DMS79 (cell line): ENCODE results near the gene SUSD4.

Experiments used
- DNase-seq: peaks from one replicate; lab custom pipeline; 2025; lab: John Stamatoyannopoulos, UW

Gene SUSD4

DNA sequence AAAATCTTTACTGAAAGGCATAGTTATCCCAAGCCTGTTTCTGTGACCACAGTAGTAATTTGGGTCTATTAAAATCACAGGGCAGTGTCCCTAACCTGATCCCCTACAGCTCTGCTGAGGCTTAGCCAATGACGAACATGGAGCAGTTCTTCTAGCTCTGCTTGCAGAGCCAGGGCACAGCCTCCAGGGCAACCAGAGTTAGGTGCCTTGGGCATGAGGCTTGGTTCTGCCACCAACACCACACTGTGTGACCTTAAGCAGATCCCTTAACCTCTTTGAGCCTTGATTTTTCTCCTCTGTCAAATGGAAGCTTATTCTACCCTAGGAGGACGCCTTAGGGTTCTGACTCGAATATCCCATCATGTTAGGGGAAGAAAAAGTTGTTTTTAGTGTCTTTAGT lies 134.2 kb downstream of the SUSD4 start:
- no peak for DNase-seq

DNA sequence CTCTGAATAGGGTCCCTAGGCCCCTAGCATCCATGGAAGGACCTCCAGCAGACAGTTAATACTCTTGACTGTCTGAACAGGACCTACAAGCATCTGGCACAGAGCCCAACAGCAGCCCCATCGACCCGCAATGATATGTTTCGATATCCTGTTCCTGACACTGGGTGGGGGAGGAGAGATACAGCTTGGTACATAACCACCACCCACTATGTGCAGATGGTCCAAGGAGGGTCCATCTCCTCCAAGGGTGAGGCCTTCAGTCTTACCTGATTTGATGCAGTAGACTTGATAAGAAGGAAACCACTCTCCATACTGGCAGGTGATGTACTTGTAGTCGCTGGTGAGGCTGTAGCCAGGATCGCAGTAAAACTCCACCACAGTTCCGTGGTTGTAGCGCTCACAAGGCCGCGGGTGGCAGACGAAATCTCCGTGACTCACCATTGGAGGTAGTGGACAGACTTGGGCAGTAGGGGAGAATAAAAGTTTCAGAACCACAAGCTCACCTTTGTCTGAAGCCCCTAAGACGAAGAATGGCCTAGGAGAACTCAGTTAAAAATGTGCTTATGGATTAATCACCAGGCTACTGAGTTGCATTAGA lies 134.9 kb downstream of the SUSD4 start:
- no peak for DNase-seq

DNA sequence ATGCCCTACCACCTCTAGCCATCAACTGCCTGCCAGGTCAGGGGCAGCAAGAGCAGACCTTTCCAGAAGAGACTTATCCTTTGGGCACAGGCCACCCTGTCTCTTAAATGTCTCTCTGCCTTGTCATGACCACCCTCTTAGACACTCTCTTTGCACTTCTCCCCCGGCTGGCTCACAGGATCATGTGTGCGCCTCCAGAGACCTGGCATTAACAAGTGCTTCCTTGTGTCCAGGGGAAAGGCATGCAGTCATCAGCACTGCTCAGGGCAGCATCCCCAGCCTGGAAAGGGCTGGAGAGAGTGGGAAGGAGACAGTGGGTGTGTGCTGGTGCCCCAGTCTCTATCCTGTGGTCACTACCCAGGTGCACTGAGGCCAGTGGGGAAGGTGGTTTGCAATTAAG lies 135.8 kb downstream of the SUSD4 start:
- no peak for DNase-seq

DNA sequence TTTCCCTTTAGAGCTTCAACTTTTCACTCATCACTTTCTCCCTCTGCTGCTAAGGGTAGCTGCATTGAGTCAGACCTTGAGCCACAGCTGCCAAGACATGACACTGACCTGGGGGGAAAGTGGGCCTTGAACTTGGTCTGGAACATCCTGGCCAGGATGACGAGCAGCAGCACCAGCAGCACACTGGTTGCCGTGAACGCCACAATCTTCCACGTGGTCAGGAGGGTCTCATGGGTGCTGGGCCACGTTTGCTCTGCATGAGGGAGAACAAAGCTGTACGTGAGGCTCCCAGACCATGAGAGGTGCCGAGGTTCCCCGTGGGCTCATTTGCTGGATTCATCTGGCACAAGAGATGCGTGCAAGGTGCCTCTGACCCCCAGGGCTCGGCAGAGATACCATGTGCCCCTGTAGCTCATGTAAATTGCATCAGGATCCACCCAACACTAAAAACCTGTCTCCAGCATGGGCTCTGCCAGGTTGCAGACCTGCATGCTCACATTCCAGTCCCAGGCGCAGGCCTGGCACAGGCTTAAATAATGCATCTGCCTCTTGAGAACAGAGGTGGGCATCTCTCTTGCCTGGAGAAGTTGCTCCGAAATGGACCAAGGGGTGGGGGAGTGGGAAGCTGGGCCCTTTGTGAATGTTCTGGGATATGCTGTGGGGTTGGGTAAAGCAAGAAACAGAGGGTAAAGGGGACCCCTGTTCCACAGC lies 136.3 kb downstream of the SUSD4 start:
- DNase-seq = no peak

DNA sequence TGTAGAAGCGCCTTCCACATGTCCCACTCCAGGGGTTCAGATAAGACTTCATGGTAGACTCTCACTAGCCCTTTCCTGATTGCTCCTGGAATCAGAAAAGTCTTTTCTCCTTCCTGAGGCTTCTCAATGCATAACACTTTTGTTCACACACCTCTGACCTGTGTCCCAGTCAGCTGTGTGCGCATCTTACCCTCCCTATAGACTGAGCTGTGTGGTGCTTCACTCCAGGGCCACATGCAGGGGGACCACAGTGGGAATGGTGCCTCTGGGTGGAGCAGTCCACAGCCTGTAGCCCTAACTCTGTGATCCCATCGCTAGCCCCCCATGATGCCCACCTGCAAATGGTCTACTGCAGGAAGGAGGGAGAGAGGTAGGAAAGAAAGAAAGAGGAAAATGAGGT lies 136.9 kb downstream of the SUSD4 start:
- DNase-seq = no peak

DNA sequence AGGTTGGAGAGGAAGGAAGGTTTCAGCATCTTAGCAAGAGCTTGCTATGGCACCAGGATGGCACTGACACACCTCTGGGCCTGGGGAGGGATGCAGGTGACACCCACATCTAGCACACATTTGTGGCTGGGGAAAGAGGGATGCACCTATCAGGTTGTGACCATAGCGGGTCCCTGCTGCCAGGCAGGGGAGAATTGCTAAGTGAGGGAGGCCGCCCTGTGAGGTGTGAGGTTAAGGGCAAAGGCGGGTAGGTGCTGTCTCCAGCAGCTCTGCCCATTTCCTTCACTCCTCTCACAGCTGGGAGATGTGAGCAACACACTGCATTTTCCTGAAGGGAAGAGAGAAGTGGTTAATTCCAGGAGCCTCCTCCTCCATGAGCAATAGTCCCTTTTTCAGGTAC lies 137.7 kb downstream of the SUSD4 start:
- no peak for DNase-seq

DNA sequence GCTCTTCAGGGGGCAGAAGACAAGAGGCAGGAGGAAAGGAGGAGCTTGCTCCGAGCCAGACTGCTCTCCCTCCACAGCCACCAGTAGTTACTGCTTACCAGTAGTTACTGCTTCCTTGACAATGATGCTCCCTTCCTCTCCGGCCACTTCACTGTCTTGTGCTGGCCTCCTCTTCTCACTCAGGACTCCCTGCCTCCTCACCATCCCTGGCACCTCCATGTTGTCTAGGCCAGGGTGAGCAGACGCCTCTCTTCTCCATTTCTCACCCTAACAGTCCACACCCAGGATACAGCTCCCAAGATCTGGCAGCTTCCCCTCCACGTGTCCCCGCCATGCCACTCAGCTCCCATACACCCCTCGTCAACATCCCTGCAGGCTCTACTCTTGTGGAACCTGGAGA lies 138.5 kb downstream of the SUSD4 start:
- no peak for DNase-seq

DNA sequence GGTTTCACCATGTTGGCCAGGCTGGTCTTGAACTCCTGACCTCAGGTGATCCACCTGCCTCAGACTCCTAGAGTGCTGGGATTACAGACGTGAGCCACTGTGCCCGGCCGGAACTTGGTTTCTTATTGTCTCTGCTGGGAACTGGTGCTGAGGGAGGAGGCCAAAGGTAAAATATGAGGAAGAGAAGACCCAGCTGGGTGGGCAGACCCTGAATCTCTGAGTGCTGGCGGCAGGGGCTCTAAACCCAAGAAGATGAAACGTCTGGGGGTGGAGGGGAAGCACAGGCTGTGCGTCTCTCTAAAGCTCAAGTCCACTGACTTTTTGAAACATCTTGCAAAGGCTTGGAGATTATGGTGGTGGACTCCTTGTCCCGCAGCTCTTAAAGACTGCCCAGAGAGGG lies 138.9 kb downstream of the SUSD4 start:
- no peak for DNase-seq

DNA sequence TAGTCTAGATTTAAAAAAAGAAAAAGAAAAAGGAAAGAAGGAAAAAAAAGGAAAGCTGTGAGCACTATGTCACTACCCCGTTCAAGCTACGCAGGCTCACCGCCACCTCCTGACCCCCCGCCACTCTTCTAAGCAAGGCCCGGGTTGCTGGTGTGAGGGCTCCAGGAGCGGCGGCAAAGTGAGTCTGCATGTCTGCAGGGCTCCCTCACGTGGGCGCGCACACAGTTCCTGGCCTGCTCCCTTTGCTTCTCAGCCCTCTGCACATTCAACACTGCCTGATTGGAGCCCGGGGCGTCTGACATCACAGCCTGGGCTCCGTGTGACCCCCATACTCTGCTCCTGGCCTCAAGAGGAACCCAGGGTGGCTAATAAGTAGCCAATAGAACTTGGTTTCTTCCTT lies 139.5 kb downstream of the SUSD4 start:
- no peak for DNase-seq

DNA sequence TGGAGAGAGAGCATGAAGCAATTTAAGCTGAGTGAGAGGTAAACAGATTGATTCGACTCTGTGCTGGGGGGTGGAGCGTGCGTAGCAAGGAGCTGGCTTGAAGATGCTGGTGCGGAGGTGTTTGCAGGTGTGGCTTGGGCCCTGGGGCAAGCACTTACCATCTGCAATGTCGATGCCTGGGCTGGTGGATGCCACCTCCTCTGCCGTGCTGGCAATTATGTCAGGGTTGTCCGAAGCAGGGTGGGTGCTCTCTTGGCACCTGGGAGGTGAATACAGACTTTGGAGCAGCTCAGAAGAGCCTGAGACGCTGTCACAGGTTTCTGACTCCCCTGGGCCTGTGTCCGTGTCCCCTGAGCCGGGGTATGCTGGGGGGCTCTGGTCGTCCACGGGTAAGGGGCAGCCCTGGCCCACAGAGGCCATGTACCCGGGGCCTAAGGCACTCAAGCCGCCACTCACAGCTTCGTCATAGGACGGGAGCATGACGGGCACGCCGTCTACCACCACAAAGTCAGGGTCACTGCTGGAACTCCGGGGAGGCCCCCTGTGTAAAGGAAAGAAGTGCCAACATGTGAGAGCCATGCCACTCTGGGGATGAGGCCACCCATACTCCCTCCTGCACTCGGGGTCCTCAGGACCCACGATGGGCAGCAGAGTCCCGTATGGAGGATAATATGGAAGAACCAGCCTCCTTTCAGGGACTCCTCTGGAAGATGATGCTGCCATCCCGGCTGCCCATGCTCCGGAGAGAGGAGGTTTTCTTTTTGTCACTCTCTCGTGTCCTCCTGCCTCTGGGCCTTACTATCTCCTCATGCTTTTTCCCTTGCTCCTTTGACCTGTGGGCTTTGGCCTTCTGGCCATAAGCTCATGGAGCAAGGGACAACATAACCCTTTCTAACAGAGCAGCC lies 140.6 kb downstream of the SUSD4 start:
- DNase-seq = peak; percentile 89

DNA sequence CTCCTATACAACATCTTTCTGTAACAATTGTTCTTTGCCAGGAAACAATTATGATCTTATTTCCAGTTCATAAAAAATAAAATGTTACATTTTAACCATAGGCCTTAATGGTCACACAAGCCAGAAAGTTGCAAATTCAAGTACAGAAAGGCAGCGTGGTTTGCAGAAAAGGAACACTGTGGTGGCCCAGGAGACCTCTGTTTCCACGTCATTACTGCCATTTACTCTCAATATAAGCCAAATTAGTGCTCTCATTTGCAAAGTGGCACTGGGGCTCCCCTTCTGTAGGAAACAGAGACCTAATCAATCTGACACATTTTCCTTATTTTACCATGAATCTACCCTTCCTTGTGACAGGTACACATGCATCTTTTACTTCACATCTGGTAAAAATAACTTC lies 141.6 kb downstream of the SUSD4 start:
- no peak for DNase-seq

DNA sequence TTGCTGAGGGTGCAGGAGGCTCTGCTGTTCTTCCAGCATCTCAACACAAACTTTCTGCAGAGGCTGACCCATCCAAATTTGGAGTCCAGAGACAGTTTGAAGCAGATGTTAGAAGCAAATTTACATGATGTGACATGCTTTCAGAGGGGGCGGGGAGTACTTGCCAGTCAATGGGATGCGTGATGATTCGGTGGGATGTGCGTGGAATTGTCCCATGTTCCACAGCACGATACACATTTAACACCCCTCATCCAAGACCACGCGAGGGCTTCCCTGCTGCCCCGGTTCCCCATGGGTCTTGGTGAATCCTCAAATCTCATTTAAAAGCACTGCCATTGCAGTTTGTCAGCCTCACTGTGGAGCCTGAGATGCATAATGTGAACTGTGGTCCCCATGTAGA lies 142.3 kb downstream of the SUSD4 start:
- no peak for DNase-seq

DNA sequence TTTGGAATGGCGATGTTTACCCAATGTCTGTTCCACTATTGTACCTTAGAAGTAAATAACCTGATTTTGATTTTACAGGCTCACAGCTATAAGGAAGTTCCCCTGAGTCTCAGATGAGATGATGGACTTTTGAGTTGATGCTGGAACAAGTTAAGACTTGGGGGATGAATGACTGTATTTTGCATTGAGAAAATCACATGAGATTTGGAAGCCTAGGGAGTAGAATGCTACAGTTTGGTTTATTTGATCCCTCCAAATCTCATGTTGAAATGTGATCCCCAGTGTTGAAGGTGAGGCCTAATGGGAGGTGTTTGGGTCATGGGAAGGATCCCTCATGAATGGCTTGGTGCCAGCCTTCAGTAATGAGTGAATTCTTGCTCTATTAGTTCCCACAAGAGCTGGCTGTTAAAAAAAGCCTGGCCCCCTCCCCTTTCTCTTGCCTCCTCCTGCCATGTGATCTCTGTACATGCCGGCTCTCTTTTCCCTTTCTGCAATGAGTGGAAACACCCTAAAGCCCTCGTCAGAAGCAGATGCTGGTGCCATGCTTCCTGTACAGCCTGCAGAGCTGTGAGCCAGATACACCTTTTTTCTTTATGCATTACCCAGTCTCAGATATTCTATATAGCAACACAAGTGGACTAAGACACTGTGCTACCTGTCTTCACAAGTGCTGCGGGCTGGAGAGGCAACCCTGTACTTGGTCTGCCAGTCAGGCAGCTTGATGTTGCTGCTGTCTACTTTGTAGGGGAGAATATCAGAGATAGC lies 143.9 kb downstream of the SUSD4 start:
- no peak for DNase-seq

DNA sequence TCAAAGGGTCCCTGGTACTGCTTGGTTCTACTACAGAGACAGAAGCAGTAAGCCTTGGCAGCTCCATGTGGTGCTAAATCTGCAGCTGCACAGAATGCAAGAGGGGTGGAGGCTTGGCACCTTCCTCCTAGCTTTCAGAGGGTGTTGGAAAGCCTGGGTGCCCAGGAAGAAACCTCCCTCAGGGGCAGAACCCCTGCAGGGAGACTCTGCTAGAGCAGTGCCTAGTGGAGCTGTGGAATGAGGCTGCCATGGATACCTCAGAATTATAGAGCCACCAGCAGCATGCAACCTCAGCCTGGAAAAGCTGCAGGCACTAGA lies 144.7 kb downstream of the SUSD4 start:
- DNase-seq = no peak

DNA sequence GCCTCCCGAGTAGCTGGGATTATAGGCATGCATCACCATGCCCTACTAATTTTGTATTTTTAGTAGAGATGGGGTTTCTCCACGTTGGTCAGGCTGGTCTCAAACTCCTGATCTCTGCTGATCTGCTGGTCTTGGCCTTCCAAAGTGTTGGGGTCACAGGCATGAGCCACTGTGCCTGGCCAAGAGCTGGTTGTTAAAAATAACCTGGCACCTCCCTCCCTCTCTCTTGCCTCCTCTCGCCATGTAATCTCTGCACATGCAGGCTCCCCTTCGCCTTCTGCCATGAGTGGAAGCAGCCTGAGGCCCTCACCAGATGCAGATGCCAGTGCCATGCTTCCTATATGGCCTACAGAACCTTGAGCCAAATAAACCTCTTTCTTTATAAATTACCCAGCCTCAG lies 146.2 kb downstream of the SUSD4 start:
- DNase-seq = no peak

DNA sequence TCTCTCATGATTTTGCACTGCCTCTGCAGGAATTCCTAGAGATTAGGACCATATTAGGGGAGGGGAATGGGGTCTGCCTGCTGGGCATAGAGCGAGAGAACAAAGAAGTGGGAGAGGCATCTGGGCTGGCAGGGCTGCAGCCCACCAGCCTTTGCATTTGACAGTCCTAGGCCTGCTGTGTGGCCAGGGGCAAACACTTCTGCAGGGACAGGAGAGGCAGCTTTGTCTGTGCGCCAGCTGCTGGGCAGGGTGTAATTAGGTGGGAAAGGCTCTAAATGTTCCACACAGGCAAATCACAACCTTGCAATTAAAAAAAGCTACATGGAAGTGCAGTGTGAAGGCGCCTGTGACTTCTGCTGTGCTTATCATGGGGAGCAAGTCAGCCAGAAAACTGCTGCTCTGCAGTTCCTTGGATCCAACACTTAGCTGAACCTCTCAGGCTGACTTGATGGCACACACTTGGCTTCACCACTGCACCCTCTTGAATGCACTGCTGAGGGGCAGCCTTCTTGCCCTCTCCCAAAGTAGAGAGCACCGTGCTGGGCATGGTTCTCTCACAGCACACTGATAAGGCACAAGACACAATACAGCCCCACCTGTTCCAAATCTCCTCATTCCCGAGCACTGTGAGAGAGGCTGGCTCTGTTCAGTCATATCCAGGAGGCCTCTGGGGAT lies 147.3 kb downstream of the SUSD4 start:
- DNase-seq = peak; percentile 53

DNA sequence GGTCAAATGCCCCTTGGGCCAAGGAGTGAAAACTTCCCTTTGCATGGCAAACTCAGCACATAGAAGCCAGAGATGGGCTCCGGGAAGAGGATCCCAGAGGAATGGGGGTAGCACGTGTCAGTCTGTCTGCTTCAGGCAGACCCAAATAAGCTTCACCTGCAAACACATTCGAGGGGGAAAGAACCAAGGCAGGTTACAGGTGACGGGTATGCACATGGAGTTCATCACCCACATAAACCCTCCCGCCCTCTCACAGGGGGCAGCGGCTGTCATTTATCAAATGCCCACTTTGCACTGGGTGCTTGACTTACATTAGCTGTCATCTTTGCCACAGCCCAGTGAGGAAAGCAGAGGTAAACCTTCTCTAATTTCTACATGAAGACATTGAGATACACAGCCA lies 147.9 kb downstream of the SUSD4 start:
- no peak for DNase-seq

DNA sequence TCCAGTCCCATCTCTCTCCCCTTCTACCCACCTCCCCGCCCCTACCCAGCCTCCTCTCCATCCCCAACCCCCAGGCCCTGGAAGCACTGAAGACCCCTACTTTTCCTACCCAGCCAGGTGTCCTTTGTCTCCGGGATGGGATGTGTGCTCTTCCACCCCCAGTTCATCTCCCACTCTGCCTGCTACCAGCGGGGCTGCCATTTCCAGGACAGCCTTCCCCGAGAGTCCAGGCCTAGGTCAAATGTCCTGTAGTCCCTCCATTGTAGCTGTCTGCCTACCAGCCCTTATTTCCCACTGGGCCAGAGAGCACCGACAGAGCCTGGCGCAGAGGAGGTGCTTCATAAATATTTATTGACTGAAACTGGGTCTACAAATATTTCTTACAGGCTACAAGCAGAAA lies 148.9 kb downstream of the SUSD4 start:
- DNase-seq = no peak

DNA sequence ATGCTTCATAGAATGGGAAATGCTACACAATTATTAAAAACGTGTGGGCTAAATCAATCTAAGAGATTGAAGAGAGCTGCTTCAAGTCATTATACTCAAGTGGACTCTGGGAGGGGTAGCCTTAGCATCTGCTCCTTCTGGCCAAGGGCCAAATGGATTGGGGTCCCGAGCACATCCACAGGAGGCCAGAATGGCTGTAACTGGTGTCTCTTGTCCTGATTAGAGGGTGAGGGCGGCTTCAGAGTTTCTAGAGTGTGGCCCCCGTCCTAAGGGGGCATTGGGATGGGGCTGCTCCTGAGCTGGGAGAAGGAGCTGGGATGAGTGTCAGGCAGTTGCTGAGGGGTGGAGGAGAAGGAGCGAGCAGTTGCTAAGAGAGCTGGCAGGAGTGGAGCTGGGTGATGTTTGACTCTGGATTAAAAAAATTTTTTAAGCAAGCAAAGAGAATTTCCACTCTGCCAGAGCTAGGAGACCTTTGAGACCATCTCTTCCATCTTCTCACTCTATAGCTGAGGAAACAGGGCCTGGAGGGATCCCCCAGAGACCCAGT lies 149.6 kb downstream of the SUSD4 start:
- DNase-seq = peak; percentile 80

DNA sequence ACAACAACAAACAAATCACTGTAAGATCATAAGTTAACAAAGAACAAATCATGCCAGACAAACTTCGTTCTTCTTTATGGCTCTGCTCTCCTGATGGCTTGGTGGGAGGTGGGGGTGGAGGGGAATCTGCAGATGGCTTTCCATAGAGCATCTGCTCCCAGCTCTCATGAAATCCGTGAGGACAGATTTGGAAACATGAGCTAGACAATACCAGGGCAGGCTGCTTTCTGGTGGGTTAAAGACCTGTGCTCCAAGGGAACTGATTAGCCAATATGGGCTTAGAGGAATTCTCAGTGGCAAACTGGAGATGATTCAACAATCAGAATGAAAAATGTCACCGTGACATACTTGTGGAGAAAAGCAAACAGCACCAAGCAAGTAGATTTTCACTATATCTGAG lies 151.5 kb downstream of the SUSD4 start:
- DNase-seq = no peak

DNA sequence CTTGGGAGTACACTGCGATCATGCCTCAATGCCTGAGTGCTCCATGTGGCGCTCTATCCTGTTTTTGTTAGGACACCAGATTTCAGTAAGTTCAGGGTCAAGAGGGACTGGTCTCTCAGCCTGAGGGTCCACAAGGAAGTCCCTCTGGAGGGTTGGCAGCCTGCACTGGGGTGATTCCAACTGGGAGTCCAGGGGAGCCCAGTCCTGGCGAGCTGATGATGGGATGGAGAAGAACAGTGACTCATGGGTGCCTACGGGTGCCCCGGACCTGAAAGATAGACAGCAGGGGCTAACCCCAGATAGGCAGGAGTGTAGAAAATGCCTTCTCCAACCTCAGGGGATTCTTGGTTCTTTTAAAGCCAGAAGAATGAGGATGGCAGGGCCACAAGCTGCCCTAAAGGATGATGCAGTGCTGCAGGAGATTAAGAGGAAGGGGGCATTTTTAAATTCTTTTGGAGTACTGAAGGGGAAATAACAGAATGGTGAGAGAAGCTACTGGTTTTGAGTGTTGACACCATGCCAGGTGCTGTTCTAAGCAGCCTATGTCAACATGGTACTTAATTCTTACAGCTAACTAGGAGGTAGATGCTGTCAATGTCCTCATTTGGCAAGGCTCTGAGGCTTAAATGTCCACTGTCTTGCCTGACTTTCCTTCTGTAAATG lies 152.5 kb downstream of the SUSD4 start:
- no peak for DNase-seq
